Activated CD4-positive, alpha-beta T cell treated with anti-CD3 and anti-CD28 coated beads for 36 hours (primary cell): ENCODE measurements around the gene CBX8. TPM values are rescaled to one million over a fixed set of nuclear protein-coding genes. Genes with fewer than 3 reads are reported as not detected.

Source experiments
- ATAC-seq: fragments of 200-7000 bp; cut with Tn5 transposase; one replicate; pipeline ENCODE4 v1.10.0; 2021; ENCODE audit warnings: mild to moderate bottlenecking, moderate library complexity
- CTCF ChIA-PET: fragments of 350-600 bp; sonication (Branson Sonifier 250); formaldehyde crosslinking; loops from one replicate; lab custom pipeline; 2021; ENCODE audit warnings: antibody characterized with exemption; lab: Charles Lee
- POLR2A ChIA-PET: fragments of 350-600 bp; sonication (Branson Sonifier 250); formaldehyde crosslinking; loops from one replicate; lab custom pipeline; 2021; ENCODE audit warnings: antibody characterized with exemption, inconsistent platforms; lab: Charles Lee
- DNase-seq: peaks from one replicate; pipeline ENCODE4 v3.0.0-alpha.2; 2020
- H3K27ac Mint-ChIP-seq: one replicate; pipeline ENCODE4 v1.8.0; 2021; ENCODE audit warnings: mixed read lengths
- H3K27me3 Mint-ChIP-seq: one replicate; pipeline ENCODE4 v1.8.0; 2021; ENCODE audit warnings: mixed read lengths
- H3K36me3 Mint-ChIP-seq: one replicate; pipeline ENCODE4 v1.8.0; 2021; ENCODE audit warnings: low read depth, mixed read lengths
- H3K4me1 Mint-ChIP-seq: one replicate; pipeline ENCODE4 v1.8.0; 2021; ENCODE audit warnings: mixed read lengths
- H3K4me3 Mint-ChIP-seq: one replicate; pipeline ENCODE4 v1.8.0; 2021; ENCODE audit warnings: mild to moderate bottlenecking, moderate library complexity, mixed read lengths
- H3K9me3 Mint-ChIP-seq: one replicate; pipeline ENCODE4 v1.8.0; 2021; ENCODE audit warnings: low read depth, mixed read lengths
- intact Hi-C, 2 experiments: fragments of 100-400 bp; cut with DNase I in 1 of 2; cut with micrococcal nuclease in 1 of 2; formaldehyde crosslinking; loops; one replicate each; pipeline versions ENCODE4 v1.14.2 to v1.15.1; 2022 to 2024; cut with DNase I, micrococcal nuclease
- total RNA-seq, 2 experiments: library from RNA; stranded (reverse); gene quantifications; one replicate each; pipeline ENCODE4 v1.2.3, GENCODE V29; 2021

The CBX8 gene
- total RNA-seq, 2 experiments from 2014 or later = 4.7 to 6.0 TPM

GRCh38 chr17:79826841-79827578 lies 30.1 kb upstream of the CBX8 start:
- no peak overlapping the region for H3K4me3 Mint-ChIP-seq
- intact Hi-C loops = no loop called here
- H3K27me3 Mint-ChIP-seq = peaks cover 10% of the 10 kb centered on the region
- DNase-seq (no peak), ATAC-seq (no peak)
- no peak overlapping the region for H3K27ac Mint-ChIP-seq
- H3K4me1 Mint-ChIP-seq = peaks cover 8% of the 10 kb centered on the region
- H3K36me3 Mint-ChIP-seq = no peaks in the 10 kb centered on the region
- POLR2A ChIA-PET = no interaction called here
- no peaks in the 10 kb centered on the region for H3K9me3 Mint-ChIP-seq
- CTCF ChIA-PET = no interaction called here

- Mint-ChIP-seq H3K27ac (no peak overlapping the region), H3K36me3 (no peaks in the 10 kb centered on the region), H3K9me3 (no peaks in the 10 kb centered on the region), H3K4me1 (peaks cover 8% of the 10 kb centered on the region), H3K27me3 (peaks cover 10% of the 10 kb centered on the region), H3K4me3 (no peak overlapping the region)
- POLR2A ChIA-PET = no interaction called here
- CTCF ChIA-PET = interaction anchor here (0.9 to 1.1 kb wide), 2 partner anchors 8 to 9 kb away, joined by 3 read pairs; no protein-coding TSS in a partner anchor
- ATAC-seq (no peak), DNase-seq (no peak)
- intact Hi-C loops = no loop called here
Measured at GRCh38 chr17:79826204-79826680, 29.4 kb upstream of the CBX8 start.

- ChIA-PET POLR2A (no interaction called here), CTCF (interaction anchor here (0.9 to 1.1 kb wide), 4 partner anchors 9 to 14 kb away, joined by 3 read pairs; partner anchors contain the start of gene CBX4)
- no peak overlapping the region for H3K27ac Mint-ChIP-seq
- ATAC-seq (no peak), DNase-seq (no peak)
- intact Hi-C loops = no loop called here
- H3K4me3 Mint-ChIP-seq = no peak overlapping the region
- H3K27me3 Mint-ChIP-seq = peaks cover 10% of the 10 kb centered on the region
- no peaks in the 10 kb centered on the region for H3K36me3 Mint-ChIP-seq
- H3K4me1 Mint-ChIP-seq = peaks cover 8% of the 10 kb centered on the region
- H3K9me3 Mint-ChIP-seq = no peaks in the 10 kb centered on the region
Measured at GRCh38 chr17:79825580-79825921, 28.7 kb upstream of the CBX8 start.

- no peak overlapping the region for H3K4me3 Mint-ChIP-seq
- no peaks in the 10 kb centered on the region for H3K9me3 Mint-ChIP-seq
- ChIA-PET POLR2A (no interaction called here), CTCF (interaction anchor here (0.8 to 1.1 kb wide), 4 partner anchors 10 to 79 kb away, joined by 3 read pairs; partner anchors contain the start of gene CBX4)
- ATAC-seq (no peak), DNase-seq (no peak)
- H3K36me3 Mint-ChIP-seq = no peaks in the 10 kb centered on the region
- H3K27me3 Mint-ChIP-seq = peaks cover 10% of the 10 kb centered on the region
- H3K4me1 Mint-ChIP-seq = peaks cover 8% of the 10 kb centered on the region
- intact Hi-C loops = no loop called here
- H3K27ac Mint-ChIP-seq = no peak overlapping the region
Measured at GRCh38 chr17:79824893-79825579, 28.2 kb upstream of the CBX8 start.

- peaks cover 10% of the 10 kb centered on the region for H3K27me3 Mint-ChIP-seq
- ChIA-PET CTCF (interaction anchor here (1.0 kb wide), 1 partner anchor 9 kb away, joined by 4 read pairs; no protein-coding TSS in a partner anchor), POLR2A (no interaction called here)
- H3K9me3 Mint-ChIP-seq = no peaks in the 10 kb centered on the region
- DNase-seq = no peak
- peaks cover 8% of the 10 kb centered on the region for H3K4me1 Mint-ChIP-seq
- H3K4me3 Mint-ChIP-seq = no peak overlapping the region
- no peak for ATAC-seq
- no peaks in the 10 kb centered on the region for H3K36me3 Mint-ChIP-seq
- intact Hi-C loops = no loop called here
- no peak overlapping the region for H3K27ac Mint-ChIP-seq
Measured at GRCh38 chr17:79824234-79824633, 27.4 kb upstream of the CBX8 start.

- Mint-ChIP-seq H3K27me3 (peaks cover 12% of the 10 kb centered on the region), H3K27ac (no peak overlapping the region), H3K36me3 (no peaks in the 10 kb centered on the region), H3K4me3 (no peak overlapping the region), H3K4me1 (peaks cover 8% of the 10 kb centered on the region), H3K9me3 (no peaks in the 10 kb centered on the region)
- ATAC-seq (no peak), DNase-seq (no peak)
- ChIA-PET POLR2A (no interaction called here), CTCF (no interaction called here)
- intact Hi-C loops = no loop called here
Measured at GRCh38 chr17:79822583-79823124, 25.8 kb upstream of the CBX8 start.

- no peak overlapping the region for H3K27ac Mint-ChIP-seq
- H3K36me3 Mint-ChIP-seq = no peaks in the 10 kb centered on the region
- no peaks in the 10 kb centered on the region for H3K9me3 Mint-ChIP-seq
- no peak for DNase-seq
- ChIA-PET CTCF (interaction anchor here (0.6 to 1.4 kb wide), 4 partner anchors 12 to 1634 kb away, joined by 3 to 4 read pairs (median 4); no protein-coding TSS in a partner anchor), POLR2A (no interaction called here)
- ATAC-seq = no peak
- H3K4me1 Mint-ChIP-seq = peaks cover 5% of the 10 kb centered on the region
- H3K27me3 Mint-ChIP-seq = peaks cover 9% of the 10 kb centered on the region
- intact Hi-C loops = no loop called here
- H3K4me3 Mint-ChIP-seq = no peak overlapping the region
Measured at GRCh38 chr17:79821331-79822095, 24.6 kb upstream of the CBX8 start.

- H3K36me3 Mint-ChIP-seq = no peaks in the 10 kb centered on the region
- ChIA-PET POLR2A (no interaction called here), CTCF (interaction anchor here (0.6 to 1.4 kb wide), 4 partner anchors 13 to 1634 kb away, joined by 3 to 4 read pairs (median 4); no protein-coding TSS in a partner anchor)
- DNase-seq (no peak), ATAC-seq (no peak)
- no peaks in the 10 kb centered on the region for H3K9me3 Mint-ChIP-seq
- H3K27me3 Mint-ChIP-seq = peaks cover 15% of the 10 kb centered on the region
- H3K27ac Mint-ChIP-seq = no peak overlapping the region
- intact Hi-C loops = no loop called here
- H3K4me3 Mint-ChIP-seq = no peak overlapping the region
- no peaks in the 10 kb centered on the region for H3K4me1 Mint-ChIP-seq
Measured at GRCh38 chr17:79820959-79821330, 24.1 kb upstream of the CBX8 start.

- no peaks in the 10 kb centered on the region for H3K9me3 Mint-ChIP-seq
- H3K27me3 Mint-ChIP-seq = peaks cover 16% of the 10 kb centered on the region
- intact Hi-C loops = no loop called here
- CTCF ChIA-PET = interaction anchor here (0.7 kb wide), 3 partner anchors 20 to 1360 kb away, joined by 3 to 5 read pairs (median 3); partner anchors contain the start of gene CBX4
- DNase-seq = no peak
- POLR2A ChIA-PET = no interaction called here
- no peak for ATAC-seq
- H3K4me3 Mint-ChIP-seq = no peak overlapping the region
- H3K4me1 Mint-ChIP-seq = no peaks in the 10 kb centered on the region
- no peak overlapping the region for H3K27ac Mint-ChIP-seq
- H3K36me3 Mint-ChIP-seq = no peaks in the 10 kb centered on the region
Measured at GRCh38 chr17:79819534-79820276, 22.8 kb upstream of the CBX8 start.

GRCh38 chr17:79819085-79819484 lies 22.2 kb upstream of the CBX8 start:
- Mint-ChIP-seq H3K4me1 (peaks cover 5% of the 10 kb centered on the region), H3K4me3 (no peak overlapping the region), H3K9me3 (no peaks in the 10 kb centered on the region), H3K27ac (no peak overlapping the region), H3K27me3 (peaks cover 18% of the 10 kb centered on the region), H3K36me3 (no peaks in the 10 kb centered on the region)
- no peak for ATAC-seq
- no peak for DNase-seq
- POLR2A ChIA-PET = no interaction called here
- intact Hi-C loops = no loop called here
- CTCF ChIA-PET = interaction anchor here (0.7 kb wide), 1 partner anchor 263 kb away, joined by 3 read pairs; no protein-coding TSS in a partner anchor
